NCI-H1694 (cell line): Measurements from ENCODE around the gene RRP1B.
"Not testable (repeated sequence)": the region's sequence is repeated elsewhere in the genome, so short reads cannot be mapped to it uniquely, and the experiment has no call there.

ENCODE experiments used
- DNase-seq: peaks from one replicate; lab custom pipeline; 2025; lab: John Stamatoyannopoulos, UW

The RRP1B gene

GRCh38 chr21:43659136-43660000 is at the start of gene RRP1B, which contains the start of gene HSF2BP:
TSS of gene RRP1B (plus strand) at chr21:43659560. CDS start at chr21:43659665, 105 bp downstream.
TSS of gene HSF2BP (minus strand) at chr21:43659488. CDS start at chr21:43658096, 1,392 bp downstream.
- DNase-seq = peak; percentile 61

- DNase-seq = no peak
Observed at GRCh38 chr21:43611598-43612369, 47.6 kb upstream of the RRP1B start.

- no peak for DNase-seq
Observed at GRCh38 chr21:43613755-43614638, 45.4 kb upstream of the RRP1B start.

- no peak for DNase-seq
Observed at GRCh38 chr21:43614839-43615238, 44.5 kb upstream of the RRP1B start.

GRCh38 chr21:43616861-43617260 is 42.5 kb upstream of the RRP1B start:
- not testable (repeated sequence) for DNase-seq

- DNase-seq = no peak
Observed at GRCh38 chr21:43618940-43619339, 40.4 kb upstream of the RRP1B start.

GRCh38 chr21:43619344-43619743 is 40.0 kb upstream of the RRP1B start:
- DNase-seq = no peak

GRCh38 chr21:43619856-43620255 is 39.5 kb upstream of the RRP1B start:
- DNase-seq = no peak

GRCh38 chr21:43622796-43623195 is 36.6 kb upstream of the RRP1B start:
- DNase-seq = no peak

- DNase-seq = no peak
Observed at GRCh38 chr21:43623588-43623987, 35.8 kb upstream of the RRP1B start.

GRCh38 chr21:43624339-43624738 is 35.0 kb upstream of the RRP1B start:
- no peak for DNase-seq

GRCh38 chr21:43626390-43626789 is 33.0 kb upstream of the RRP1B start:
- DNase-seq = no peak

- no peak for DNase-seq
Observed at GRCh38 chr21:43627527-43627926, 31.8 kb upstream of the RRP1B start.

GRCh38 chr21:43631411-43632107 is 27.8 kb upstream of the RRP1B start:
- DNase-seq = no peak

- DNase-seq = no peak
Observed at GRCh38 chr21:43632373-43632905, 26.9 kb upstream of the RRP1B start.

- no peak for DNase-seq
Observed at GRCh38 chr21:43634618-43635017, 24.7 kb upstream of the RRP1B start.

- DNase-seq = no peak
Observed at GRCh38 chr21:43635436-43635835, 23.9 kb upstream of the RRP1B start.

- no peak for DNase-seq
Observed at GRCh38 chr21:43637530-43638158, 21.7 kb upstream of the RRP1B start.

- no peak for DNase-seq
Observed at GRCh38 chr21:43639470-43640353, 19.6 kb upstream of the RRP1B start.

GRCh38 chr21:43640400-43640799 is 19.0 kb upstream of the RRP1B start:
- DNase-seq = no peak
